SIG-M5 treated with dmso at 0.1 percent for 504 hours (cell line): ENCODE measurements around the gene LHB.
"Not testable (repeated sequence)": the region's sequence is repeated elsewhere in the genome, so short reads cannot be mapped to it uniquely, and the experiment has no call there.

Experiments used
- DNase-seq: peaks from one replicate; lab custom pipeline; 2025; ENCODE audit not compliant: unreplicated experiment; lab: John Stamatoyannopoulos, UW

LHB gene

DNA sequence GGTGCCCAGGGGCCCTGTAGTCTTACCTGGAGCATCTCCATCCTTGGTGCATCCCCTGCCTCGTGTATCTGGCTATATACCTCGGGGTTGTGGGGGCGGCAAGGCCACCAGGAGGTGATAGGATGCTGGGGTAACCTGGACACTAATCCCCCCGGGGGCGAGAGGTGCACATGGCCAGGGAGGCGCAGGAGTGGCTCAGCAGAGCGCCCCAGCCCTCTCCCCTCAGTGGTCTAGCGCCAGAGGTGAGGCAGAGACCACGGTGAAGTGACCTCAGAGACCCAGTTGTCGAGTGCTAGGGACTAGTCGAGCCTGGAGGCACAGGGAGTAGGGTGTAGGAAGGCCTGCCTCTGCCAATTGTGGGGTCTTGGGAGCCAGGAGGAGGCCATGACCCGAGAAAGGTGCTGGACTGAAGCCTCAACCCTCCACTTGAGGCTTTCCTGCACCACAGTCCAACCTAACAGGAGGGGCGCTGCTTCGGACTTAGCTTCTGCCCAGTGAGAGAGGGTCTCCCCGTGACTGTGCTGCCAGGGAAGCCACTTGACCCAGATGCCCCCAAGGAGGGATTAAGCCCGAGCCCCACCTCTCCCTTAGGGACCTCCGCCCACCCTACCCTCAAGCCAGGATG lies at the start of gene LHB:
LHB (minus strand) TSS at position 51 of the 625 bp plus-strand sequence; CDS start at position 41, 10 bp downstream.
- DNase-seq: no peak

DNA sequence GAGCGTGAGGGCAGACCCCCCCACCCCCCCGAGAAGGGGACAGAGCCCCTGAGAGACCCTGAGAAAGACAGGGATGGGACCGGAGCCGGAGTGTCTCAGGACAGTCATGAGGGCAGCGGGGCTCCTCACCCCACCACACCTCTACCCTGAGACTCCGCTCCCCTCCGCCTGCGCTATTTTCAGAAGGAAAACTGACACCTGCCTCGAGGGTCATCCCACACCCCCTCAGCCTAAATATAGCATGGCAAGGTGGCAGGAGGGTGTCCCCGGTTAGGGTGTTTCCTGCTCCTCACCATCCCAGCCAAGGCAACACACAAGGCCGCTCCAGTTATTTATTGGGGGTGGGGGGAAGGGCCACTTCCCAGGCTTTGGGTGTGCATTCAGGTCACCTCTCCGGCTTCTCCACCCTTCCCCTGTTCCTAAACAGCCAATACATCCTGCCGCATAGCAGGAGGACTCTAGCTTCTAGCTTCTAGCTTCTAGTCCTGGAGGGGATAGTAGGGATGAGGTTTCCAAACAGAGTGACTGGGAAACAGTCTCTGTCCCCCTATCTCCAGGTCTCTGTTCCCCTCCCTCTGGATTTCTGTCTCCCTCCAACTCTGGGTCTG lies 49.1 kb upstream of the LHB start:
- no peak for DNase-seq

DNA sequence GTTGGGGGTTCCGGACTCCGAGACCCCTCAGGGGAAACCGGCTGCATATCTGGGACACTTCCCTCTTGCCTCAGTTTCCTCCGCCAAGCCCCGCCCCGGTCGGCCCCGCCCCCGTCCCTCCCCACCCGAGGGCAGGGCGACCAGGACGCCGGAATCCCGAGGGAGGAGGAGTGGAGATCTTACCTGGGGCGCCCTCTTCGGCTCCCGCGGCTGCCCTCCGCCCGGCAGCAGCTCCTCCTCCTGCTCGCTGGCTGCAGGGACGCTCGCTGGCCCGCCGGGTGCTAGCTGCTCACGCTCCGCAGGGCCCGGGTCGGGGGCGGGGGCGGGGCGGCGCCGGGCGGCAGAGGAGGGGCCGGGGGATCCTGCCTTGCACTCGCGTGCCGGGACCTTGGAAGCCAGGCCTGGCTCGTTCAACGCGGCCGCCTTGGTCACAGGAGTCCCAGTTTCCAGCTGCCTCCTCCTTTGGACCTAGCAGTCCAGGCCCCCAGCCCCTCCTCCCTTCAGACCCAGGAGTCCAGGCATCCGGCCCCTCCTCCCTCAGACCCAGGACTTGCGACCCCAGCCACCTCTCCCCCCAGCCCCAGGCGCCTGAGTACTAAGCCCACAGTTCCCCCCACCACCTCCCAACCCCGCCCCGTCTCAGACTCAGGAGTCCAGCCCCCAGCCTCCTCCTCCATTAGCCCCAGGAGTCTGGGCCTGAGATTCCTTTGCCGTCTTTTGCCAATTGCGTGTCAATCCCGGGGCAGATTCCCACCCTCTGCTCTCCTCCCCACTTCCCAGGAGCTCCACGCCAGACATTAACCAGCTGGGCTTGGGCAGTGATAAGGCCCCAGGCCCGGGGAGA lies 48.1 kb upstream of the LHB start, which contains the start of gene NTF4:
NTF4 (minus strand) TSS at position 51 of the 844 bp plus-strand sequence. CDS start 2,821 bp downstream, outside the sequence.
- DNase-seq: no peak

DNA sequence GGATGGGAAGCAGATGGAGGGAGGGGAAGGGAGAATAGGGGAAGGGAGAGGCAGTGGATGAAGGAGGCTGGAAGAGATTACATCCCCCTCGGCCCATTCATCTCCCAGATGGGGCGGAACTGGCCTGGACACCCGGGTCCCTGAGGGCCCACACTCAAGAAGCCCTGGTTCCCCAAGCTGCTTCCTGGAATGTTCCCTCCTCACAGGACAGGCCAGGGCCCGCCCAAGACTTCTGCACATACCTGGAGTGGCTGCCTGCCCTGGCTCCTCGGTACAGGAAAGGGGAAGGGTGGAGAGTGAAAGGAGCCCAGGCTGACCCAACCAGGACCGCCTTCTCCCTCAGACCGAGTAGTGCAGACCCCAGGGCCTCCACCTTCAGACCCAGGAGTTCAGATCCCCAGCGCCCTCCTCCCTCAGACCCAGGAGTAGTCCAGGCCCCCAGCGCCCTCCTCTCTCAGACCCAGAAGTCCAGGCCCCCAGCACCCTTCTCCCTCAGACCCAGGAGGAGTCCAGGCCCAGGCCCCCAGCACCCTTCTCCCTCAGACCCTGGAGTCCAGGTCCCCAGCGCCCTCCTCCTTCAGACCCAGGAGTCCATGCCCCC lies 47.2 kb upstream of the LHB start:
- no peak for DNase-seq

DNA sequence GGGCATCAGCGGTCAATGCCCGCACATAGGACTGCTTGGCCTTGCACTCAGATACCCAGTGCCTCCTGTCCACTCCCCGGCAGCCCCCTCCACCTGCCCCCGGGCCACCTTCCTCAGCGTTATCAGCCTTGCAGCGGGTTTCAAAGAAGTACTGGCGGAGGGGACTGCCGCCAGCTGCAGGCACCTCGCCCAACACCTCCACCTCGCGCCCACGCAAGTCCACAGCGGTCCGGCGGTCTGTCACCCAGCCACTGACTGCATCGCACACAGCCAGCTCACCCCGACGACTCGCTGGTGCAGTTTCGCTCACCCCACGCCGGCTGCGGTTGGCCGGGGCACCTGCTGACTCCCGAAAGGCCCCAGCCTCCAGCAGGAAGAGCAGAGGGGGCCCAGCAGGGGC lies 44.6 kb upstream of the LHB start:
- DNase-seq: no peak

DNA sequence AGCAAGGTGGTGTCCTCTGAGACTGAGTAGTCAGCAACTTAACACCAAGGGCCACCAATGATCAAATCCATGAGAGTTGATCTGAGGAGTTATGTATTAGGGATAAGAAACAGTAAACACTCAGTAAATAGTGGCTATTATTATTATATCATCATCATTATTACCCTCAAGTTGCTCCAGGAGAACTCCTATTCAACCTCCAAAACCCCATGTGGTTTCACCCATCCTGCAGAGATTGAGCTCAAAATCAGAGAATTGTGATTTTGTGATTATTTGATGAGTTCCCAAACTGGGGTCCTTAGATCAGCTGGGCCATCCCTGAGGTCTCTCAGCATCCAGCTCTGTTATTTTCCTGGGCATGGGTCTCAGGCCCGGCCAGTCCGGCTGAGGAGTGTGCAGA lies 44.1 kb upstream of the LHB start:
- no peak for DNase-seq

DNA sequence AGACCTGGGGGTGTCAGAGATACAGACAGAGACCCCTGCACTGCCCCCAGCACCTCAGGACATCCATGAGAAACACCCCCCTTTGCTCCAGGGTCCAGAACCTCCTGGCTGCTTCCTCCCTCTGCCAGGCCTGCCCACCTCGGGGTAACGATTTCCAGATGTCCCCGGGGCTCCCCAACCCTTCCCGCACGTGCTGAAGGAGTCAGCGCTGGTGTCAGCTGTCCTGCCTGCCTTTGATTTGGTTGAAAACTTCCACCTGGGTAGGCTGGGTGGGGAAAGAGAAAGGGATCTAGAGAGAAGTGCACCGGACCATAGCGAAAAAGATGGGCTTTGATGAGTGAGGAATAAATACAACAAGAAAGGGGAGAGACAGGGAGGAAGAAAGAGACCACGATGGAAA lies 42.2 kb upstream of the LHB start:
- DNase-seq: no peak

DNA sequence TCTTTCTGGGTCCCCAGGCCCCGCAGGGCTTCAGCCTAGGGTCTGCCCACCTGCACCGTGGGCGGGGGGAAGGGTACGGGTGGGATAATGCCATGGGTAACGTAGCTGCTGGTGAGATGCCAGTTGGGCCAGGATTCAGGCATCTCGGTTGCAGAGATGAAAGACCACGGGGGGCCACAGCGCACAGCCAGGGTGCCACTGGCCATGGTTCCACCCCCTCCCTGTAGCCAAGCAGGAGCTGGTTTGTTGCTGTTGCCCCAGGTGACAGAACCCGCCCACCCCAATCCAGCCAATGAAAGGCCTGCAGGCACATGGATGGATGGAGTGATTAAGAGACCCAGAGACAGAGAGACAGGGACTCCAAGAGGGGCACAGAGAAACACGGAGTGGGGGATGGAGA lies 41.7 kb upstream of the LHB start:
- DNase-seq: no peak

DNA sequence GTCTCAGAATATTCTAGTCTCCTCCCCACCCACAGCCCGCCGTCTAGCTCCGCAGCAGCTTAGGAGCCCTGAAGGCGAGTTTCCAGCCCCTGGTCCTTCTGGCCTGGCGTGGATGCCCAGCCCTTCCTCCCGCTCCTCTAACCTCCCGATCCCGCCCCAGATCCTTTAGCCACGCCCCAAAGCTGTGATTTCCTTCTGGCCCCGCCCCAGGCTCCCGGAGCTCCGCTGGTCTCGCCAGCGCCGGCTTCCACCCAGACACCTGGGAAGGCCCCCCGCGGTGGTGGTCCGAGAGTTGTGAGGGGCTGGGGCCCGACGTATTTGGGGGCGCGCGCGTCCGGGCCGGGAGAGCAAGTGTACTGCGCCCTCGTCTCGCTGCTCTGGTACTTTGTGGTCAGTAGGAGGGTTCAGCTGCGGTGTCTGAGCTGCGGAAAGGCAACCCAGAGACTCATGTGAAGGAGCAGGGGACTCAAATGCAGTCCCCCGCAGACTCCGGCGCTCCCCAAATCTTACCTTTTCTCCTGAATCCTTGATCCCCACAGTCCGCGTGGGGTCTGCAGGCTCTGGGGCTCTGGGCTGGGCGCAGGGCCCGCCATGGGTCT lies 40.8 kb upstream of the LHB start, which contains the start of gene CGB7:
CGB7 (minus strand) TSS at position 114 of the 599 bp plus-strand sequence. CDS start 2,374 bp downstream, outside the sequence.
- DNase-seq: no peak

DNA sequence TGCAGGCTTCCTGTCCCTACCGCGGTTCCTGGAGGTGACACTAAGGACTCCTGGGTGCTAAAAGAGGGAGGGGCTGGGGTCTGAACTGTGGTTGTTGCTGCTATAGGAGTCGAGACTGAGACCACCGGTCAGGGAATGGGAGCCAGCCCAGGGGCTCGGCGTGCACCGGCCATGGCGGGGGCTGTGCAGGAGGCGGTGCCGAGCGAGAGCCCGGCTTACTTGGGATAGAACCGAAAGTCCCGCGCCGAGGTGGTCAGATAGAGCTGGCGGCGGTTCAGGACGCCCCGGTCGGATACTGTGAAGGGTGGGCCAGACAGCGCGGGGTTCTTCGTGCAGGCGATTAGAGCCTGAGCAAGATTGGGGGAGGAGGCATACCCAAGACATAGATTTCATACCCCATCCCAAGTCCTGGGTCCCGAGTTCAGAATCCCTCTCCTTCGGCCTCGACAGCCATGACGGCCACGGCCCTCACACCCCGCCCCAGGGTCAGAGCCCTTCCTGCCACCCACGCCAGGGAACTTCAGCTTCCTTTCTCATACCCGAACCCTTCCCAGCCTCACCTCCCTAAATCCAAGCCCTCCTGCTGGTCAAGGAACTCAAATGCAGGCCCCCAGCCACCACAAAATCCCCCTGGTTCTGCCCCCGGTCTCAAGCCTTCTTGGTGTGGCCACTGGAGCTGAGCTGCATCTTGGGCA lies 40.2 kb upstream of the LHB start:
- not testable (repeated sequence) for DNase-seq

DNA sequence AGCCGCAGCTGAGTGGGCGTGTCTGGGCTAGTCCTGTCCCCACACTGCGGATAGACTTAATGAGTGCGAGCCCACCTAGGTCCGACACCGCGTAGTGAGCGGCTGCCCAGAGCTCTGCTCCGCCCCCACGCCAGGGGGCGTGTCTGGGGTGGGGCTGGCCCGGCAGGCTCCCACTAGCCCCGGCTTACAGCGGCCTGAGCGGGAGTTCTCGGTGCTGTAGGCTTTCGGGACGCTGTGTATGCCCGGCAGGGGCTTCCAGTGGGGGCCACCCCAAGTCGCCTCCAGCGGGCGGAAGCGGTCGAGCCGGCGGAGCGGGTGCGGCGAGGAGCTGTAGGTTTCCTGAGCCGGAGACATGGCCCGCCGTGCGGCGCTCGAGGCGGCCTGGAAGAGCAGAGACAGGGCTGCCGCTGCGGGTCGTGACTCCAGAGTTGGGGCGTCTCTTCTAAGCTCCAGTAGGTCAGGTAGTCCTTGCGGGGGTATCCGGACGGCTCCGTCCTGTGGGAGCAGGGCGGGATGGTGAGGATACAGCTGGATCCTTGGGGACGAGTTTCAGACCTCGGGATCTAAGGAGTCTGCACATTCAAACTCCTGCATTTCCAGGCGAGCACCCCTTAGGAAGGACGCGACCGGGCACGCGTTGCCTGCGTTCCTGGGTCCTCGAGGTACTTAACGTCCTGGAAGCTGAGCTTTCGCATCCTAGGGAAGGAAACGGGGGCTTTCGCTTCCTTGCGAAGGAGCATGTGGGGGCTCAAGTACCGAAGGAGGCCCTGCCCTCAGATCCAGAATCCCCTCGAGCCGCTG lies 39.4 kb upstream of the LHB start:
- DNase-seq: no peak

DNA sequence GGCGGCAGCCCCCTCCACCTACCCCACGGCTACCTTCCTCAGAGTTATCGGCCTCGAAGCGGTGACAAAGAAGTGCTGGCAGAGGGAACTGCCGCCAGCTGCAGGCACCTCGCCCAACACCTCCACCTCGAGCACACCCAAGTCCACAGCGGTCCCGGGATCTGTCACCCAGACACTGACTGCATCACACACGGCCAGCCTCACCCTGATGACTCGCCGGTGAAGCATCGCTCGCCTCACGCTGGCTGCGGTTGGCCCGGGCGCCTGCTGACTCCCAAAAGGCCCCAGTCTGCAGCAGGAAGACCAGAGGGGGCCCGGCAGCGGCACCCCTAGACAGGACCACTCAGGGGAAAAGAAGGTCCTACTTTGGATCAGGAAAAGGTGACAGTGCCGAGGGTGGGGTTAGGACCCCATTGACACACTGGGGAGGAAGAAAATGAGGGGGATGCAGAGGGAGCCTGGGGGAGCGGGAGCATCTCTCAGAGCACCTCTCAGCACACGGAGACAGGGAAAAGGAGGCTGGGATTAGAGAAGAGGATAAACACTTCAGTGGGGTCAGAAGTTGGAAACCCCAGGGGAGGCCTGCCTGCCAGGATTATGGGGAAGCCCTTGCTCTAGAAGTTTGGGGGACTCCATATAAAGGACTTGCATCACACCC lies 33.6 kb upstream of the LHB start:
- not testable (repeated sequence) for DNase-seq

DNA sequence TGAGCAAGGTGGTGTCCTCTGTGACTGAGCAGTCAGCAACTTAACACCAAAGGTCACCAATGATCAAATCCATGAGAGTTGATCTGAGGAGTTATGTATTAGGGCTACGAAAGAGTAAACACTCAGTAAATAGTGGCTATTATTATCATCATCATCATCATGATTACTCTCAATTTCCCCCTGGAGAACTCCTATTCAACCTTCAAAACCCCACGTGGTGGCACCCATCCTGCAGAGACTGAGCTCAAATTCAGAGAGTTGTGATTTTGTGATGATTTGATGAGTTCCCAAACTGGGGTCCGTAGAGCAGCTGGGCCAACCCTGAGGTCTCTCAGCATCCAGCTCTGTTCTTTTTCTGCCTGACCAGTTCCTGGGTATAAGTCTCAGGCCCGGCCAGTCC lies 32.9 kb upstream of the LHB start:
- not testable (repeated sequence) for DNase-seq

DNA sequence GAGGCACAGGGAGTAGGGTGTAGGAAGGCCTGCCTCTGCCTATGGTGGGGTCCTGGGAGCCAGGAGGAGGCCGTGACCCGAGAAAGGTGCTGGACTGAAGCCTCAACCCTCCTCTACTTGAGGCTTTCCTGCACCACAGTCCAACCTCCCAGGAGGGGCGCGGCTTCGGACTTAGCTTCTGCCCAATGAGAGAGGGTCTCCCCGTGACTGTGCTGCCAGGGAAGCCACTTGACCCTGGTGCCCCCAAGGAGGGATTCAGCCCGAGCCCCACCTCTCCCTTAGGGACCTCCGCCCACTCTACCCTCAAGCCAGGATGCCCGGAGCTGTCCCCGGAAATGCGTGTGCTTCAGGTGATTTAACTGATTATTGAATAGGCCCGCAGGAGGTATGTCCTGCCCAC lies 32.1 kb upstream of the LHB start, which contains the start of gene CGB8:
CGB8 (minus strand) TSS at position 101 of the 400 bp plus-strand sequence. CDS start 372 bp downstream, outside the sequence.
- DNase-seq: not testable (repeated sequence)

DNA sequence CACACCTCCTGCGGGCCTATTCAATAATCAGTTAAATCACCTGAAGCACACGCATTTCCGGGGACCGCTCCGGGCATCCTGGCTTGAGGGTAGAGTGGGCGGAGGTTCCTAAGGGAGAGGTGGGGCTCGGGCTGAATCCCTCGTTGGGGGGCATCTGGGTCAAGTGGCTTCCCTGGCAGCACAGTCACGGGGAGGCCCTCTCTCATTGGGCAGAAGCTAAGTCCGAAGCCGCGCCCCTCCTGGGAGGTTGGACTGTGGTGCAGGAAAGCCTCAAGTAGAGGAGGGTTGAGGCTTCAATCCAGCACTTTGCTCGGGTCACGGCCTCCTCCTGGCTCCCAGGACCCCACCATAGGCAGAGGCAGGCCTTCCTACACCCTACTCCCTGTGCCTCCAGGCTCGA lies 26.7 kb upstream of the LHB start, which contains the start of gene CGB5:
CGB5 (plus strand) TSS at position 301 of the 400 bp plus-strand sequence. CDS start 362 bp downstream, outside the sequence.
- not testable (repeated sequence) for DNase-seq

DNA sequence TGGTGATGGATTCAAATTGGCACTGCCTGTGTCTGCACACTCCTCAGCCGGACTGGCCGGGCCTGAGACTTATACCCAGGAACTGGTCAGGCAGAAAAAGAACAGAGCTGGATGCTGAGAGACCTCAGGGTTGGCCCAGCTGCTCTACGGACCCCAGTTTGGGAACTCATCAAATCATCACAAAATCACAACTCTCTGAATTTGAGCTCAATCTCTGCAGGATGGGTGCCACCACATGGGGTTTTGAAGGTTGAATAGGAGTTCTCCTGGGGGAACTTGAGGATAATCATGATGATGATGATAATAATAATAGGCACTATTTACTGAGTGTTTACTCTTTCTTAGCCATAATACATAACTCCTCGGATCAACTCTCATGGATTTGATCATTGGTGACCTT lies 25.8 kb upstream of the LHB start:
- DNase-seq: not testable (repeated sequence)

DNA sequence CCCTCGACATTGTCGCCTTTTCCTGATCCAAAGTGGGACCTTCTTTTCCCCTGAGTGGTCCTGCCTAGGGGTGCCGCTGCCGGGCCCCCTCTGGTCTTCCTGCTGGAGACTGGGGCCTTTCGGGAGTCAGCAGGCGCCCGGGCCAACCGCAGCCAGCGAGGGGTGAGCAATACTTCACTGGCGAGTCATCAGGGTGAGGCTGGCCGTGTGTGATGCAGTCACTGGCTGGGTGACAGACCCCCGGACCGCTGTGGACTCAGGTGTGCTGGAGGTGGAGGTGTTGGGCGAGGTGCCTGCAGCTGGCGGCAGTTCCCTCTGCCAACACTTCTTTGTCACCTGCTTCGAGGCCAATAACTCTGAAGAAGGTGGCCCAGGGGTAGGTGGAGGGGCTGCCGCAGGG lies 25.3 kb upstream of the LHB start:
- DNase-seq: no peak

DNA sequence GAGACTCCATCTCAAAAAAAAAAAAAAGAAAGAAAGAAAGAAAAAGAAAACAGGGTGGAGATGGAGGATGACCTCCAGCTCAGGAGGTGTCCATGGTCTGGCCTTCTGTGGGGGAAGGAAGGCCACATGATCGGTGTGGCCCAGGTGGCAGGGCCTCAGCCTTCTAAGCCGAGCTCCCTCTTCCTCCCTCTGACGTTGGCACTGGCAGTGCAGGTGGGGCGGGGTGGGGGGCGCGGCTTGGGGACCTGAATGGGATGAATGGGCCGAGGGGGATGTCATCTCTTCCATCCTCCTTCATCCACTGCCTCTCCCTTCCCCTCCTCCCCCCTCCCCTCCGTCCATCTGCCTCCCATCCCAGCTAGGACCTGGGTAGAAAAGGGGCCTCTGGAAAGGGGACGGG lies 22.8 kb upstream of the LHB start:
- not testable (repeated sequence) for DNase-seq
